Kidney (tissue), 14 donors: ENCODE measurements around the gene GLP2R. TPM values are rescaled to one million over a fixed set of nuclear protein-coding genes. Genes with fewer than 3 reads are reported as not detected.
A peak's percentile ranks its signal among the peaks of the same experiment; 100 is the strongest.

Experiments
- DNase-seq, 5 donors: peaks; one replicate each; pipeline ENCODE4 v3.0.0-alpha.2; 2013 to 2020
- FAIRE-seq: peaks from 2 replicates; lab custom pipeline; 2012; peaks lifted over from hg19 to GRCh38; lab: Jason Lieb, UNC
- H3K27ac ChIP-seq, 2 donors: one replicate each; pipeline ENCODE4 v1.7.0; 2013; ENCODE audit warnings: low read depth in 2 of 2, low read length in 2 of 2, inconsistent platforms in 1 of 2
- H3K27me3 ChIP-seq: one replicate; pipeline ENCODE4 v1.7.1; 2013; ENCODE audit warnings: low read length, inconsistent platforms; ENCODE audit not compliant: control insufficient read depth, insufficient read depth
- H3K36me3 ChIP-seq, 3 donors: one replicate each; pipeline versions ENCODE4 v1.7.0 to v1.7.1; 2013; ENCODE audit warnings: low read length in 3 of 3, control low read depth in 1 of 3, inconsistent platforms in 1 of 3; ENCODE audit not compliant: insufficient read depth in 3 of 3, control insufficient read depth in 2 of 3
- H3K4me1 ChIP-seq, 3 donors: one replicate each; pipeline versions ENCODE4 v1.7.0 to v1.7.1; 2013; ENCODE audit warnings: low read length in 3 of 3, inconsistent platforms in 1 of 3, low read depth in 1 of 3; ENCODE audit not compliant: control insufficient read depth in 2 of 3, insufficient read depth in 2 of 3
- H3K4me3 ChIP-seq, 3 donors: one replicate each; pipeline versions ENCODE4 v1.7.0 to v1.8.1; 2013; ENCODE audit warnings: low read length in 3 of 3, control low read depth in 1 of 3, inconsistent platforms in 1 of 3
- H3K9ac ChIP-seq, 3 donors: one replicate each; pipeline versions ENCODE4 v1.7.0 to v1.7.1; 2013; ENCODE audit warnings: low read length in 3 of 3, control low read depth in 1 of 3, inconsistent platforms in 1 of 3
- H3K9me3 ChIP-seq, 3 donors: one replicate each; pipeline versions ENCODE4 v1.7.0 to v1.7.1; 2013; ENCODE audit warnings: low read length in 3 of 3, control low read depth in 1 of 3, inconsistent platforms in 1 of 3; ENCODE audit not compliant: control insufficient read depth in 2 of 3, insufficient read depth in 1 of 3
- intact Hi-C: fragments of 100-400 bp; cut with DNase I; formaldehyde crosslinking; loops from one replicate; pipeline ENCODE4 v1.11.1; 2022
- polyA plus RNA-seq: library from polyadenylated mRNA; stranded (reverse); fragments of 350-450 nt; fragmentation: Illumina TruSeq; extraction: RNeasy Lipid Tissue Mini Kit (QIAGEN cat#74804); gene quantifications from one replicate; pipeline ENCODE4 v1.2.3, GENCODE V29; 2014; ENCODE audit warnings: low read depth, low replicate concordance; ENCODE audit not compliant: insufficient read depth
- total RNA-seq: library from RNA; stranded (reverse); fragmentation: NEBNext Ultra II Directional; extraction: Animal tissue kit (Norgen Biotek cat#: 25700); gene quantifications from one replicate; pipeline ENCODE4 v1.2.1, GENCODE V29; 2021
- TF ChIP-seq, protein P1 (sequence below): IDR thresholded peaks from 3 replicates; pipeline ENCODE4 v1.5.1; 2012; ENCODE audit warnings: mild to moderate bottlenecking, moderate library complexity, borderline replicate concordance; ENCODE audit not compliant: insufficient read depth; ENCODE audit errors: extremely low read depth
- donor health status: control.
- donor health status: control.
- donor health status: control.
- donor health status: control.
- donor health status: control.
- donor health status: DM: yes; HTN: yes; CAD: no.
- donor health status: Normal renal cell carcinoma (clear cell type).

GLP2R gene
- total and polyA plus RNA-seq, 2 donors from 2014 or later, result not detected

DNA sequence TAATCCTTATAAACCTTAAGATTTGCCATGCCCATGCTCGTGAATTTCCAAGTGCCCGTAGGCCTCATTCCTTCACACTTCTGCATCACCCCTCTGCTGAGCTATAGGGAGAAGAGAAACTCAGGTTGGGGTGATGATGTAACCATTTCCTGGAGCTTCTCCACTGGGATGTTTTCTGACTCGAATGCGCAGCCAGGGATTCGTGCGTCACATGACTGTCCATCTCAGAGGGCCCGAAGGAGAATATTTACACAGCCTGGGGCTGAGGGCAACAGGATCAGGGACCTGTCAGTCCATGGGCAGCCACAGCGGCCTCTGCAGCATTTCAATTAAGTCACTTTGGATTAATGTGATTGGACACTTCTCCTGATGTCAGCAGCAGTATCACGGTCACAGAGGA is 12.6 kb upstream of the GLP2R start:
- FAIRE-seq (no peak), DNase-seq (no peak)
- TF ChIP-seq, protein P1, sequence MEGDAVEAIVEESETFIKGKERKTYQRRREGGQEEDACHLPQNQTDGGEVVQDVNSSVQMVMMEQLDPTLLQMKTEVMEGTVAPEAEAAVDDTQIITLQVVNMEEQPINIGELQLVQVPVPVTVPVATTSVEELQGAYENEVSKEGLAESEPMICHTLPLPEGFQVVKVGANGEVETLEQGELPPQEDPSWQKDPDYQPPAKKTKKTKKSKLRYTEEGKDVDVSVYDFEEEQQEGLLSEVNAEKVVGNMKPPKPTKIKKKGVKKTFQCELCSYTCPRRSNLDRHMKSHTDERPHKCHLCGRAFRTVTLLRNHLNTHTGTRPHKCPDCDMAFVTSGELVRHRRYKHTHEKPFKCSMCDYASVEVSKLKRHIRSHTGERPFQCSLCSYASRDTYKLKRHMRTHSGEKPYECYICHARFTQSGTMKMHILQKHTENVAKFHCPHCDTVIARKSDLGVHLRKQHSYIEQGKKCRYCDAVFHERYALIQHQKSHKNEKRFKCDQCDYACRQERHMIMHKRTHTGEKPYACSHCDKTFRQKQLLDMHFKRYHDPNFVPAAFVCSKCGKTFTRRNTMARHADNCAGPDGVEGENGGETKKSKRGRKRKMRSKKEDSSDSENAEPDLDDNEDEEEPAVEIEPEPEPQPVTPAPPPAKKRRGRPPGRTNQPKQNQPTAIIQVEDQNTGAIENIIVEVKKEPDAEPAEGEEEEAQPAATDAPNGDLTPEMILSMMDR, result no peak
- no peaks in the 10 kb centered on the region for H3K36me3 ChIP-seq
- no peak overlapping the region for H3K9ac ChIP-seq
- no peaks in the 10 kb centered on the region for H3K4me1 ChIP-seq
- H3K9me3 ChIP-seq, result no peaks in the 10 kb centered on the region
- intact Hi-C loops, result no loop called here
- no peaks in the 10 kb centered on the region for H3K27me3 ChIP-seq
- no peak overlapping the region for H3K4me3 ChIP-seq
- H3K27ac ChIP-seq, result no peak overlapping the region

DNA sequence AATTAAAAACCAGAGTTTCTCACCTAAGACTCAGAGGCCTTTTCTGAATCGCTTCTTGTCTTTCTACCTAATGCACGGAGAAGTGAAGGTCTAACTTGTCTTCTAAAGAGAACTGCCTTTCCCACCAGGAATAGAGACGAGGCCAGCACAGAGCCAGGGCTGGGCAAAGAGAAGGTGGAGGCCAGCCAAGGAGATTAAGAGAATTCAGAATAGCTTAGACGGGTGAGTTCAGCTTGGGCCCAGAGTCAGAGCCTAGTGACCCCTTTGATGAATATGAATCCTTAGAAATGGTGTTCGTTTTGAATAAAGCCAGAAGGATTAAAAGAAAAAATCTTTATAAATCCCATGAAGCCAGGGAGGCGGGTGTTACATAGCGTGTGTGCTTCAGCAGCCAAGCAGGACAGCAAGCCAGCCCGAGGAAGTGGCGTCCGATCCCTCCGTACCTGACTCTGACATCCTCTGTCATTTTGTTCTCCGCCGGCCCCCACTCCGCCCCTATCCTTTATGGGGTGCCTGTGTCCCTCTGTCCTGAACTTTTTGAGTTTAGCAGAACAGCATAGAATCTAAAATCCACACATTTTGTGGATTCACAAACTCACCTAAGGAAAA is 11.3 kb upstream of the GLP2R start:
- Histone ChIP-seq H3K27me3 (no peaks in the 10 kb centered on the region), H3K27ac (no peak overlapping the region), H3K9me3 (no peaks in the 10 kb centered on the region), H3K9ac (no peak overlapping the region), H3K4me3 (no peak overlapping the region), H3K4me1 (no peaks in the 10 kb centered on the region), H3K36me3 (no peaks in the 10 kb centered on the region)
- TF ChIP-seq, protein P1, result no peak
- DNase-seq, result no peak
- FAIRE-seq, result no peak
- intact Hi-C loops, result no loop called here

DNA sequence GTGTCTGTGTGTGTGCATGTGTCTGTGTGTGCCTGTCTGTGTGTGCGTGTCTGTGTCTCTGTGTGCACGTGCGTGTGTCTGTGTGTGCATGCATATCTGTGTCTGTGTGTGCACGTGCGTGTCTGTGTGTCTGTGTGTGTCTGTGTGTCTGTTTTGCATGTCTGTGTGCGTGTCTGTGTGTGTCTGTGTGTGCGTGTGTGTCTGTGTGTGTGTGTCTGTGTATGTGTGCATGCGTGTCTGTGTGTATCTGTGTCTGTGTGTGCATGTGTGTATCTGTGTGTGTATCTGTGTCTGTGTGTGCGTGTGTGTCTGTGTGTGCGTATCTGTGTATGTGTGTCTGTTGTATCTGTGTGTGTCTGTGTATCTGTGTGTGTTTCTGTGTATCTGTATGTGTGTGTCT is 9.3 kb upstream of the GLP2R start:
- intact Hi-C loops, result no loop called here
- Histone ChIP-seq H3K9ac (no peak overlapping the region), H3K4me1 (no peaks in the 10 kb centered on the region), H3K36me3 (no peaks in the 10 kb centered on the region), H3K4me3 (no peak overlapping the region), H3K27me3 (no peaks in the 10 kb centered on the region), H3K9me3 (no peaks in the 10 kb centered on the region), H3K27ac (no peak overlapping the region)
- DNase-seq, result no peak
- FAIRE-seq, result no peak
- TF ChIP-seq, protein P1, result no peak

DNA sequence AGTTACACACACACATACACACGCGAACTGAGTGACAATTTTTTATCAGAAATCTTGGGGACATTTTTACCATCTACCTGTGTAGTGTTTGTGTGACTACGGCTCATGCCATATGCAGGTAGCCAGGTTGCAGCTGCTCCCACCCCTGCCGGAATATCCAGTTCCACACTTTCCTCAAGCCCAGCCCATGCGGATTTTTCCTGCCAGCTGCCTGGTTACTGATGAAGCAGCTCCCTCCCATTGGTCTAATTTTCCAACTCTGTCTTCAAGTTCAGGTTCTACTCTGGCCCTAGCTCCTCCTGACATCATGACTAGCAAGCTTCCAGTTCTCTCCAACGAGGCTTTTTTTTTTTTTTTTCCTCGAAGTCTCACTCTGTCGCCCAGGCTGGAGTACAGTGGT is 8.6 kb upstream of the GLP2R start:
- intact Hi-C loops, result no loop called here
- peak in 4 of 5 donors; percentile 73 to 84 (median 78) for DNase-seq
- Histone ChIP-seq H3K4me1 (no peaks in the 10 kb centered on the region), H3K27me3 (no peaks in the 10 kb centered on the region), H3K9me3 (no peaks in the 10 kb centered on the region), H3K27ac (no peak overlapping the region), H3K4me3 (no peak overlapping the region), H3K36me3 (no peaks in the 10 kb centered on the region), H3K9ac (no peak overlapping the region)
- TF ChIP-seq, protein P1, result no peak
- FAIRE-seq, result no peak
